Loucy (cell line): ENCODE results near the gene JAZF1.

Source experiments
- H2AFZ ChIP-seq: fragments of 200-600 bp; sonication (generic); 2 replicates; pipeline ENCODE4 v1.6.0; 2016; ENCODE audit warnings: antibody characterized with exemption, mild to moderate bottlenecking, low read length, moderate library complexity
- H3F3A ChIP-seq: fragments of 200-600 bp; 2 replicates; pipeline ENCODE4 v1.6.0; 2016; ENCODE audit warnings: antibody characterized with exemption, low read depth, mild to moderate bottlenecking
- H3K27me3 ChIP-seq: fragments of 200-600 bp; sonication (generic); 2 replicates; pipeline ENCODE4 v1.6.1; 2014; ENCODE audit warnings: low read length, mild to moderate bottlenecking; ENCODE audit not compliant: insufficient read depth, poor library complexity, severe bottlenecking
- H3K36me3 ChIP-seq: fragments of 200-600 bp; sonication (generic); 2 replicates; pipeline ENCODE4 v1.6.1; 2016; ENCODE audit warnings: low read length; ENCODE audit not compliant: insufficient read depth
- H3K4me1 ChIP-seq: fragments of 200-600 bp; sonication (generic); 2 replicates; pipeline ENCODE4 v1.5.1; 2014; ENCODE audit warnings: low read length, mild to moderate bottlenecking; ENCODE audit not compliant: insufficient read depth, poor library complexity, severe bottlenecking
- H3K4me2 ChIP-seq: fragments of 200-600 bp; sonication (generic); 2 replicates; pipeline ENCODE4 v1.6.0; 2014; ENCODE audit warnings: antibody characterized with exemption, low read length, low read depth, mild to moderate bottlenecking; ENCODE audit not compliant: poor library complexity, severe bottlenecking
- H3K4me3 ChIP-seq: fragments of 200-600 bp; sonication (generic); 2 replicates; pipeline ENCODE4 v1.5.1; 2014; ENCODE audit warnings: low read length, mild to moderate bottlenecking, mixed read lengths; ENCODE audit not compliant: poor library complexity, severe bottlenecking
- H3K79me2 ChIP-seq: fragments of 200-600 bp; sonication (generic); 2 replicates; pipeline ENCODE4 v1.6.1; 2014; ENCODE audit warnings: low read length; ENCODE audit not compliant: insufficient read depth
- H3K9ac ChIP-seq: fragments of 200-600 bp; sonication (generic); 2 replicates; pipeline ENCODE4 v1.6.0; 2014; ENCODE audit warnings: mild to moderate bottlenecking, low read depth, low read length, moderate library complexity; ENCODE audit not compliant: poor library complexity, severe bottlenecking
- H3K9me2 ChIP-seq: fragments of 200-600 bp; sonication (generic); replicated peaks from 2 replicates; pipeline ENCODE4 v1.6.1; 2016; ENCODE audit warnings: low read depth, low read length, mixed read lengths
- H3K9me3 ChIP-seq: fragments of 200-600 bp; sonication (generic); 2 replicates; pipeline ENCODE4 v1.6.1; 2014; ENCODE audit warnings: mild to moderate bottlenecking, antibody characterized with exemption, low read length, low read depth; ENCODE audit not compliant: insufficient read depth
- H4K20me1 ChIP-seq: fragments of 200-600 bp; sonication (generic); 2 replicates; pipeline ENCODE4 v1.6.0; 2014; ENCODE audit warnings: antibody characterized with exemption, low read length, mild to moderate bottlenecking; ENCODE audit not compliant: insufficient read depth, poor library complexity, severe bottlenecking
- CTCF ChIP-seq: fragments of 200-600 bp; sonication (generic); conservative IDR thresholded peaks from 2 replicates; pipeline ENCODE4 v1.5.1; 2014; ENCODE audit warnings: mild to moderate bottlenecking, antibody characterized with exemption, low read length
- EZH2phosphoT487 ChIP-seq: fragments of 200-600 bp; IDR thresholded peaks from 2 replicates; pipeline ENCODE4 v1.6.1; 2018; ENCODE audit warnings: antibody characterized with exemption, mild to moderate bottlenecking, moderate library complexity, borderline replicate concordance

The JAZF1 gene

GRCh38 chr7:28137463-28137862, 43.1 kb downstream of the JAZF1 start:
- Histone ChIP-seq H3K27me3 (no peaks in the 10 kb centered on the region), H3K4me3 (no peak overlapping the region), H2AFZ (no peak overlapping the region), H3K4me2 (no peak overlapping the region), H4K20me1 (no peaks in the 10 kb centered on the region), H3K4me1 (peaks cover 19% of the 10 kb centered on the region), H3K9ac (no peak overlapping the region), H3K79me2 (no peaks in the 10 kb centered on the region), H3K36me3 (no peaks in the 10 kb centered on the region), H3F3A (no peaks in the 10 kb centered on the region), H3K9me2 (no peaks in the 10 kb centered on the region), H3K9me3 (no peaks in the 10 kb centered on the region)
- TF ChIP-seq EZH2phosphoT487 (no peak), CTCF (no peak)

- Histone ChIP-seq H3K9me2 (no peaks in the 10 kb centered on the region), H3K4me3 (no peak overlapping the region), H3K9me3 (no peaks in the 10 kb centered on the region), H3K4me2 (no peak overlapping the region), H3K79me2 (no peaks in the 10 kb centered on the region), H3K27me3 (no peaks in the 10 kb centered on the region), H4K20me1 (no peaks in the 10 kb centered on the region), H3K36me3 (no peaks in the 10 kb centered on the region), H3K9ac (no peak overlapping the region), H3K4me1 (peaks cover 19% of the 10 kb centered on the region), H3F3A (no peaks in the 10 kb centered on the region), H2AFZ (no peak overlapping the region)
- no peak for TF ChIP-seq CTCF
- no peak for TF ChIP-seq EZH2phosphoT487
These were observed 43.7 kb downstream of the JAZF1 start for GRCh38 chr7:28136885-28137284.

- H3F3A ChIP-seq = no peaks in the 10 kb centered on the region
- no peaks in the 10 kb centered on the region for H3K79me2 ChIP-seq
- no peak overlapping the region for H3K9ac ChIP-seq
- no peaks in the 10 kb centered on the region for H3K9me2 ChIP-seq
- H3K36me3 ChIP-seq = no peaks in the 10 kb centered on the region
- H3K9me3 ChIP-seq = no peaks in the 10 kb centered on the region
- no peak overlapping the region for H3K4me2 ChIP-seq
- H3K27me3 ChIP-seq = no peaks in the 10 kb centered on the region
- no peak overlapping the region for H2AFZ ChIP-seq
- no peak for TF ChIP-seq CTCF
- no peak for TF ChIP-seq EZH2phosphoT487
- no peak overlapping the region for H3K4me3 ChIP-seq
- H4K20me1 ChIP-seq = no peaks in the 10 kb centered on the region
- peaks cover 19% of the 10 kb centered on the region for H3K4me1 ChIP-seq
These were observed 44.2 kb downstream of the JAZF1 start for GRCh38 chr7:28136420-28136819.
